Stimulated activated CD4-positive, alpha-beta T cell treated with anti-CD3 and anti-CD28 coated beads, Interleukin-2, amount 100 ng/mL, for 48 hours (primary cell): Measurements from ENCODE around the gene BBX.
A peak's percentile ranks its signal among the peaks of the same experiment; 100 is the strongest.
"Not testable (repeated sequence)": the region's sequence is repeated elsewhere in the genome, so short reads cannot be mapped to it uniquely, and the experiment has no call there.

ENCODE experiments used
- DNase-seq, 2 donors: peaks; one replicate each; pipeline ENCODE4 v3.0.0-alpha.2; 2020

The BBX gene

DNA sequence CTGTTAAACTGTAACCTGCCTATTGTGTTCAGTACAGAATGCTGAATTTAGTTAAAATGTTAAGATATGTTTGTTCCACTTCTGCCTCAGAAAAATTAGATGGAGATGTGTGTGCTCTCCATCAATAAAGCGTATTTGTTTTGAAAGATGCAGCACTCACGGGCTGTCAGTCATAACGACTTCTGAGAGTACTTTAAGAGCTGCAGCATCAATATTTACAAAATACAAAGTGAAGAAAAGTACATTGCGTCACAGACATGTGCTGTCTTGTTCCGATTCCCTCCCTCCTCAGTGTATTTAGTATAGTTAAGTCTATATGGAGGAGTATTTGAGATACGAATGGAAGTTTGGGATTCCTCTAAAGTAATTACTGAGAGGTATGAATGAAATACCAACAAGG lies 166.6 kb downstream of the BBX start:
- DNase-seq, result no peak

GRCh38 chr3:107690522-107691138 lies 167.9 kb downstream of the BBX start:
- no peak for DNase-seq

- DNase-seq, result not testable (repeated sequence)
Measured at GRCh38 chr3:107691984-107692383, 169.2 kb downstream of the BBX start.

DNA sequence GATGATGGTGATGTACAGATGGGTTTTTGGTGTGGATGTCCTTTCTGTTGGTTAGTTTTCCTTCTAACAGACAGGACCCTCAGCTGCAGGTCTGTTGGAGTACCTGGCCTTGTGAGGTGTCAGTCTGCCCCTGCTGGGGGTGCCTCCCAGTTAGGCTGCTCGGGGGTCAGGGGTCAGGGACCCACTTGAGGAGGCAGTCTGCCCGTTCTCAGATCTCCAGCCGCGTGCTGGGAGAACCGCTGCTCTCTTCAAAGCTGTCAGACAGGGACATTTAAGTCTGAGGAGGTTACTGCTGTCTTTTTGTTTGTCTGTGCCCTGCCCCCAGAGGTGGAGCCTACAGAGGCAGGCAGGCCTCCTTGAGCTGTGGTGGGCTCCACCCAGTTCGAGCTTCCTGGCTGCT lies 174.6 kb downstream of the BBX start:
- not testable (repeated sequence) for DNase-seq

DNA sequence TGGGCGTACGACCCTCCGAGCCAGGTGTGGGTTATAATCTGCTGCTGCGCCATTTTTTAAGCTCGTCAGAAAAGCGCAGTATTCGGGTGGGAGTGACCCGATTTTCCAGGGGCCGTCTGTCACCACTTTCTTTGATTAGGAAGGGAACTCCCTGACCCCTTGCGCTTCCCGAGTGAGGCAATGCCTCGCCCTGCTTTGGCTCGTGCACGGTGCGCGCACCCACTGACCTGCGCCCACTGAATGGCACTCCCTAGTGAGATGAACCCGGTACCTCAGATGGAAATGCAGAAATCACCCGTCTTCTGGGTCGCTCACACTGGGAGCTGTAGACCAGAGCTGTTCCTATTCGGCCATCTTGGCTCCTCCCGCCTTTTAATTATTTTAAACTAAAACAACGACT lies 175.1 kb downstream of the BBX start:
- DNase-seq, result not testable (repeated sequence)

DNA sequence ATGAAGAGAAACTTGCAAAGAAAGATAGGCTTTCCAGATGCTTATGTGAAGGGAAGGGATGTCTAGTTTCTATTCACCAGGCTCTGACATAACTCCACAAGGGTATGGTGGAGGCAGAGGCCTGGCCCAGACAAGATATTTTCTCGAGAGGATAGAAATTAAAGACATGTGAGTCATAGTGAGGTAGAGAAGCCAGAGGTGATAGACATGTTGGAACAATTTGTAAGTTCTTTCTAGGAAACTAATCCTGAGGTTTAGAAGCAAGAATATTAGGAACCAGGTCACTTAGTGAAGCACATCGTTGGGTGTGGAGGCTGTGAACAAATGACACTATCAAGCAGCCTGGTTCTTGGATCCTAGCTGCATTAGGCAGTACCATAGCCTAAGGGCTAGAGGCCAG lies 176.9 kb downstream of the BBX start:
- DNase-seq, result no peak

DNA sequence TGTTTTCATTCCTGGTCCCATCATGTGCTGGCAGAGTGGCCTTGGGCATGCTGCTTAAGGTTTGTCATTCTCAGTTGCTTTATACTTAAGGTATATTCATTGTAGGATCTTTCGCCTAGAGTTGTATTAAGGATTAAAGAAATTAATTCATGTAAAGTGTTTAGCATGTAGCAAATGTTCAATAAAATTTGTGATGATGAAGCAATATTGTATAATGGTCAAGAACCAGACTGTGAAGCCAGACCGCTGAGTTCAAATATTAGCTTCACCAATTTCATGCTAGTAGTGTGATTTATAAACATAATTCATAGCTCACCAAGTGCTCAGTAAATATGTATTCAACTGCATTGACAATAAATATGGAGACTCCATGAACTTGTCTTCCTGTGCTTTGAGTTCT lies 178.5 kb downstream of the BBX start:
- DNase-seq, result no peak

DNA sequence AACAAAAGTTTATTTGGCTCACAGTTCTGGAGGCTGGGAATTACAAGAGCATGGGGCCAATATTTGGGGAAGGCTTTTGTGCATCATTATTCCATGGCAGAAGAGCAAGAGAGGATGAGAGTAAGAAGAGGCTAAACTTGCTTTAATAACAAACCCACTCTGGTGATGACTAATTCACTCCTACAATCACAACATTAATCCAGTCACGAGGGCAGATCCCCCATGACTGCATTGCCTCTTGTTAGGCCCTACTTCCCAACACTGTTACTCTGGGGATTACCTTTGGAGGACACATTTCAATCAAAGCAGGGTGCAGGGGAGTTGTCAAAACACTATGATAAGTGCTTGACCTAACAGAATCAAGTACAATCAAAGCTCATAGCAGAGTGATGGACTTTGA lies 181.7 kb downstream of the BBX start:
- no peak for DNase-seq

- DNase-seq, result no peak
Measured at GRCh38 chr3:107705046-107705445, 182.3 kb downstream of the BBX start.

DNA sequence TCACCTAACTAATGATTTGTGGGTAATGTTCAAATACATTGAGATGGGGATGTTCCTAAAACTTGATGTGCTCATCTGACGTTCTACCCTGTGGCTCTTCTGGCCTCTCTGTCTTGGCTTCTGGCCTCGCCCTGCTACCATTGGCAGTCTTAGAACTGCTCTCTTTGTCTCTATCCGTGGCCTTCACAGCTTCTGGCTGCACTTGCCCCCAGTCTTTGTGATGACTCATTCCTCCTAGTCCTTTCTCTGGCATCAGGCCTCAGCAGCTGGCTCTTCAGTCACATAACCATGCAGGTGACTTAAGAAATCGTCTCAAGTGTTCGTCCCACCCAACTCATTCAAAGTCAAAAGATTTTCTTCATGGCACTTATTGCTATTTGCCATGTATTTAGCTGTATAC lies 188.1 kb downstream of the BBX start:
- no peak for DNase-seq

DNA sequence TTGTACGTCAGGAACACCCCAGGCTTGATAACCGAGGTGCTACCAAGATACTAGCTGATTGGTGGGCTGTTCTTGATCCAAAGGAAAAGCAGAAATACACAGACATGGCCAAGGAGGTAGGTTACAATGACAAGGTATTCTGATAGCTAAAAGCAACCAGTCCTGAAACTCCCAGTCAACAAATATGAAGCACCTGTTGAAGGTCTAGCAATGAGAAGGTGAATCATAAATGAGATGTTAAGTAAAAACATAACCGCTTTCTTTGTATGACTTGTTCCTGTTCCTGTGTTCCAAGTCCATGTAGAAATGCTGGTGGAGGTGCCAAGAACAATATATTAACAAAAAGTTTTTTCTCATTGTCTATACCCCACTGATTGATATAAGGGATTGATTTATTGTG lies 194.0 kb downstream of the BBX start:
- no peak for DNase-seq

DNA sequence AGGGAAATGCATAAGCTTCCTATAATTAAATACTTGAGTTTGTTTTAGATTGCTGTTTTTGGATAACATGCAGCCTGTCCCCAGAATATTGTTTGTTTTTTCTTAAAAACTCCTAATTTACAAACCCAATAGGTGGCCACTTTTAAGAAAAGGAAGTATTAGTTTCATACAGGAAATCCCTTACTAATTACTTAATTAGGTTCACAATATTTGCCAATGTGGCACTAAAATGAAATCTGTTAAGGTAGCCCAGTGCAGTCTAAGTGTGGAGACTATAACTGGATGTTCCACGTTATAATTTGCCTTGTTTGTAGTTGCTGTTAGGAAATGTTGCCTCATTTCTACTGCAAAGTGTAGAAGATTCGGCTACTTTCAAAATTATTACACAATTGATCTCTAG lies 195.8 kb downstream of the BBX start:
- DNase-seq, result no peak

DNA sequence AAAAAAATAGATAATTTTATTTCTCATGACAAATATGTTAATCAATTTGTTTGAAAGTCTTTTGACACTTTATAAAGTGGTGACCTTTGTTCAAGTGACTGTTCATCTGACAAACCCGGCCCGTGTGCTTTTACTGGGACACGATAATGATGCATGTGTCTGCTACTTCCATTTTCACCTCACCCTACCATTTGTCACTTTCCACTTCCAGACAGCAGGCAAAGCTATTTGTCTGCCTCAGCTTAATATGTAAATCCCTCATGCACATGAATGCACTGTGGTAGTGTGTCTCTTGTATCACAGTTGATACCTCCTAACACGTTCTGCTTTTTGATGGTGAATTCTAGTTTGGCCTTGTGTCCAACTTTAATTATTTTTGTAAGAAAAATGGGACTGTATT lies 204.3 kb downstream of the BBX start:
- no peak for DNase-seq

DNA sequence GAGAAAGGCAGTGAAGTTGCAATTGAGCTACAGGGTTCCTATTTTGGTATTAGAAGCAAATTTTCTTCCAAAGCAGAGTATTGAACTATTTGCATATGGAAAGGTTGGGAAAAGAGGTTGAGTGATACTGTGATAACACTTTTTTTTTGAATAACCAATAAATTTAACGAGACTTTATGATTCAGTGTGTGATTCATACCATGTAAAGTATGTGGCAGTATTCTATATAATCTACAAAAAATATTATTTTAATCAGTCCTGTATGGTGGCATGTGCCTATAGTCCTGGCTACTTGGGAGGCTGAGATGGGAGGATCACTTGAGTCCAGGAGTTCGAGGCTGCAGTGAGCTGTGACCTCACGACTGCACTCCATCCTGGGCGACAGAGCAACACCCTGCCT lies 206.9 kb downstream of the BBX start:
- DNase-seq, result no peak

DNA sequence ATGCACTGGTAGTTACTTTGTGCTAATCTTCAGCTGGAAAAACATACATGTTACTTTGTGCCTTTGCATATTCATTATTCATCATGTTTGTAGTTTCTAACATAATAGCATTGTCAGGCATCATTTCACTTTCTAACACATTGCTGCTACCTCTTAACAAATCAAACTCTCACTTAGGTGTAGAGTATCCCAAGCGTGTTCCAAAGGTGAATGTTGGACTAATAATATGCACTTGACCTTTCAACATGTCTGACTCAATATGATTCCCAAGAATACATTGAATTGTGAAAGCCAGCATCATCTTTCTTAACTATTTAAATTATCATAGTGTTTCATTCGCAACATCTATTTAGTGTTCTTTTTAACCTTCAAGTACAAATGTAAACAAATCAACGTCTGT lies 211.6 kb downstream of the BBX start:
- no peak for DNase-seq

- no peak for DNase-seq
Measured at GRCh38 chr3:107737914-107738313, 215.2 kb downstream of the BBX start.

GRCh38 chr3:107738486-107739183 lies 215.9 kb downstream of the BBX start:
- DNase-seq, result no peak

- DNase-seq, result no peak
Measured at GRCh38 chr3:107739227-107739626, 216.5 kb downstream of the BBX start.

DNA sequence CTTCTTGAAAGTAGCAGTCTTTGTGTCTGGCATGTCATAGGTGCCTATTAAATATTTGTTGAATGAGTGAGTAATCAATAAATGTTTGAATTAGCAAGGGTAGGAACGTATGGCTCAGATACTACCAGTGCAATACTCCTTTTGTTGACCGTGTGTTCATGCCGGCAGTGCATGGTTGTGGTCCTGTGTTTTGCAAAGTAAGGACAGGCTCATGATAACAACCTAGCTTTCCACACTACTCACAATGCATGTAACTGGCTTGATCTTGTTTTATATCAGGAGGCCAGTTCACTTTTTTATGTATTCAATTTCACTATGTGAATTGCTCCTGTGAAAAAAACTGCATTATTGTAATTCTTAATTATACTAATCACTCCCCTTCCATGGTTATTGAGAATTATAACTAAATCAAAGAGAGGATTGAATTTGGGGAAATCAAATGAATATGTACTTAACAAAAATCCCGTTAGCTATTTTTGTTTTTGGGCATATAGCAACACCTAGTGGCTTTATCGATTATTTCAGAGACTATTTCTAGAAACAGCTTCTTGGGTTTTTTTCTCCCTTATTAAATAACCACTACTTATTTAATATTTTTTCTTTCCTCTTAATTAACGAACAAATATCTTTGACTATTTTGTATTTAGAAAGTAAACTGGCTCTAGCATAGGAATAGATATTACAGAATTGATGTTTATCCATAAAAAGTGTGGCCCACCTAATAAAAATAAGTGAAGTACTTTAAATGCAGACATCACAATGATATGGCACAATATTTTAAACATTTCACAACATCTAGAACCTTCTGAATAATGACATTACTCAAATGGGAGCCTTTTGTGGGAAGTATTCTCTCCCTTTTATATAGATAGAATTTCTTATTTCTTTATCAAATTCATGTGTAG lies 218.5 kb downstream of the BBX start:
- no peak for DNase-seq

DNA sequence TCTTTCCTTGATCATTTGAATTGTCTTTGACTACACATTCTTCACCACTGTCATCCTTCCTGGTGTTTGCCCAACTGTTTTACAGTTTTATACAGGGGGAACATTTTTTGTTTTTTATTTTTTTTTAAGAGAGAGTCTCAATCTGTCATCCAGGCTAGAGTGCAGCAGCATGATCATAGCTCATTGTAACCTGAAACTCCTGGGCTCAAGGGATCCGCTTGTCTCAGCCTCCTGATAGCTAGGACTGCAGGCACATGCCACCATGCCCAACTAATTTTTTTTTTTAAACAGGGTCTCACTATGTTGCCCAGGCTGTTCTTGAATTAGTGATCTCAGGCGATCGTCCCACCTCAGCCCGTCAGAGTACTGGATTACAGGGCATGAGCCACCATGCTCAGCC lies 222.6 kb downstream of the BBX start:
- DNase-seq, result no peak

DNA sequence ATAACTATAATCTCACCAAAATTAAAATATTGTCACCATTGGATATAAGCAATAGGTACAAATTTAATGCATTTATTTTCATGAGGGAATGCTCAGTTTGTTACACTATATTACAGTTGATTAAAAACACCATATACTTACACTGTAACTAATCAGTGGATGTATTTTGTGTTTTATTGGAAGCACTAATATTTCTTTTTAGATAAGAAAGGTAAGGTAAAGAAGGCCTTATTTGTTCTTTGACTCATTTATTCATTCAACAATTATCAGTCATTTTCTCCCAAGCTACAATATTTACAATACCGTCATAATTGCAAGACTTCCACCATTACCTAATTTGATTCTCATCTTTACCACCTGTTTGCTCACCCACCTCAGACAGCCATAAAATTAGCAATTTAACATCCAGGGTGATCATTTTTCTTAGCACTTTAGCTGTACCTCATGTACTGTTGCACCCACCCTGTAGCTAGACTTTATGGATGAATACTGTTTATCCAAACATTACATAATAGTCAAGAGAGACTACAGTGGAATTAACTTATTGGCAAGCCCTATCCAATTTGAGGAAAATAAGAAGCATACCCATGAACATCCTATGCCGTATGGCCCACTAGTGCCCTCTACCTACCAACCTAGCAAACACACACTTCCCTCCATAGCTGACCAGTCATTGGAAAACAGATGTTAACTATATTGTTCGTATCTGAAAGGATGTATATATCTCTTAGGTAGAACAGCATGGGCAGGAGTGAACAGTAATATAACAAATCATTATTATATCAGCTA lies 229.6 kb downstream of the BBX start:
- DNase-seq, result no peak

- DNase-seq, result peak in 1 of 2 donors; percentile 10
Measured at GRCh38 chr3:107753494-107753893, 230.7 kb downstream of the BBX start.

GRCh38 chr3:107753976-107754375 lies 231.2 kb downstream of the BBX start:
- DNase-seq, result no peak
